NCI-H2196 (cell line): ENCODE results near the gene C19orf44.
"Not testable (repeated sequence)": the region's sequence is repeated elsewhere in the genome, so short reads cannot be mapped to it uniquely, and the experiment has no call there.

Experiments used
- DNase-seq: peaks from one replicate; lab custom pipeline; 2025; ENCODE audit not compliant: unreplicated experiment; lab: John Stamatoyannopoulos, UW

The C19orf44 gene

GRCh38 chr19:16495982-16496612, at the start of gene C19orf44, which contains the start of gene CALR3:
Gene C19orf44 (plus strand): TSS chr19:16496394. CDS start chr19:16500793, 4,399 bp downstream.
Gene CALR3 (minus strand): TSS chr19:16496167. CDS start chr19:16496129, 38 bp downstream.
- peak; percentile 99 for DNase-seq

- DNase-seq, result no peak
Observed at GRCh38 chr19:16446724-16447368, 49.3 kb upstream of the C19orf44 start.

GRCh38 chr19:16448872-16449271, 47.3 kb upstream of the C19orf44 start:
- DNase-seq, result not testable (repeated sequence)

GRCh38 chr19:16449330-16449961, 46.7 kb upstream of the C19orf44 start:
- no peak for DNase-seq

- DNase-seq, result no peak
Observed at GRCh38 chr19:16452325-16452724, 43.9 kb upstream of the C19orf44 start.

- no peak for DNase-seq
Observed at GRCh38 chr19:16454351-16454918, 41.8 kb upstream of the C19orf44 start.

GRCh38 chr19:16455489-16455888, 40.7 kb upstream of the C19orf44 start:
- DNase-seq, result no peak

- no peak for DNase-seq
Observed at GRCh38 chr19:16456652-16457194, 39.5 kb upstream of the C19orf44 start.

GRCh38 chr19:16457195-16457953, 38.8 kb upstream of the C19orf44 start:
- DNase-seq, result peak; percentile 69

- no peak for DNase-seq
Observed at GRCh38 chr19:16457954-16458331, 38.3 kb upstream of the C19orf44 start.

- no peak for DNase-seq
Observed at GRCh38 chr19:16458391-16459341, 37.5 kb upstream of the C19orf44 start.

GRCh38 chr19:16459680-16460079, 36.5 kb upstream of the C19orf44 start:
- DNase-seq, result no peak

GRCh38 chr19:16460454-16460853, 35.7 kb upstream of the C19orf44 start:
- no peak for DNase-seq

- no peak for DNase-seq
Observed at GRCh38 chr19:16461630-16462051, 34.6 kb upstream of the C19orf44 start.

GRCh38 chr19:16462757-16463250, 33.4 kb upstream of the C19orf44 start:
- no peak for DNase-seq

- DNase-seq, result no peak
Observed at GRCh38 chr19:16463341-16463990, 32.7 kb upstream of the C19orf44 start.

- no peak for DNase-seq
Observed at GRCh38 chr19:16463991-16464575, 32.1 kb upstream of the C19orf44 start.

GRCh38 chr19:16465239-16465638, 31.0 kb upstream of the C19orf44 start:
- DNase-seq, result no peak
